HFFc6 (cell line): ENCODE results near the gene ACSBG1. TPM values are rescaled to one million over a fixed set of nuclear protein-coding genes. Genes with fewer than 3 reads are reported as not detected.

ENCODE experiments used
- DNase-seq: peaks from one replicate; pipeline ENCODE4 v3.0.0-alpha.2; 2018
- H3K27ac Mint-ChIP-seq: 2 replicates; pipeline ENCODE4 v1.8.0; 2020; ENCODE audit warnings: mild to moderate bottlenecking, mixed read lengths
- H3K27me3 Mint-ChIP-seq: 2 replicates; pipeline ENCODE4 v1.8.0; 2021; ENCODE audit warnings: mild to moderate bottlenecking, moderate library complexity, mixed read lengths; ENCODE audit not compliant: insufficient read depth
- H3K36me3 Mint-ChIP-seq: 2 replicates; pipeline ENCODE4 v1.8.0; 2021; ENCODE audit warnings: low read depth, mixed read lengths
- H3K4me1 Mint-ChIP-seq: 2 replicates; pipeline ENCODE4 v1.8.0; 2020; ENCODE audit warnings: low read depth, mixed read lengths
- H3K4me3 Mint-ChIP-seq: 2 replicates; pipeline ENCODE4 v1.8.0; 2020; ENCODE audit warnings: mild to moderate bottlenecking, moderate library complexity, mixed read lengths
- H3K9me3 Mint-ChIP-seq: 2 replicates; pipeline ENCODE4 v1.8.0; 2020; ENCODE audit warnings: mild to moderate bottlenecking, mixed read lengths
- total RNA-seq, 6 experiments: library from RNA; stranded (reverse); fragmentation: NEBNext Ultra II Directional; extraction: Animal tissue kit (Norgen Biotek cat#: 25700); gene quantifications; 2 replicates in 1 of 6; 3 replicates in 5 of 6; pipeline ENCODE4 v1.2.3, GENCODE V29; 2021
- TF ChIP-seq, protein P1 (sequence below): fragments of 200-600 bp; sonication (generic); IDR thresholded peaks from 2 replicates; pipeline ENCODE4 v1.5.0; 2021; ENCODE audit warnings: antibody characterized with exemption, mild to moderate bottlenecking

The ACSBG1 gene
- total RNA-seq, 6 experiments from 2014 or later = not detected

DNA sequence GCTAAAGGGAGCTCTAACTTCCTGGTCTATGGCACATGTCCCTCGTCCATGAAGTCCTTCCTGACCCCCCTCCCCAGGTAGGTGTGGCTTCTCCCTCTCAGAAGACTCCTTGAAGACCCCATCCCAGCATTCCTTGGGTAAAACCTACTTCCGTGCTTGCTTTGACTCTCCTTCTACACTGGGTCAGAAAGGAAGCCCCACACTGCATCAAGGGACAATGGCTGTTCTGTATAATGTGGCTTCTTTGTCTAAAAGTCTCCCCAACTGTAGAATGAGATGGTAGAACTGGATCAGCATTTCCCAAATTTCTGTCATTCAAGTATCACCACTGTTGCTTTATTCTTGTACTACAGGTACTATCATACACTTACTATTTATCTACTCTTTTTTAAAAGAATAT, 26.1 kb upstream of the ACSBG1 start:
- no peaks in the 10 kb centered on the region for H3K9me3 Mint-ChIP-seq
- H3K27me3 Mint-ChIP-seq = peaks cover 32% of the 10 kb centered on the region

DNA sequence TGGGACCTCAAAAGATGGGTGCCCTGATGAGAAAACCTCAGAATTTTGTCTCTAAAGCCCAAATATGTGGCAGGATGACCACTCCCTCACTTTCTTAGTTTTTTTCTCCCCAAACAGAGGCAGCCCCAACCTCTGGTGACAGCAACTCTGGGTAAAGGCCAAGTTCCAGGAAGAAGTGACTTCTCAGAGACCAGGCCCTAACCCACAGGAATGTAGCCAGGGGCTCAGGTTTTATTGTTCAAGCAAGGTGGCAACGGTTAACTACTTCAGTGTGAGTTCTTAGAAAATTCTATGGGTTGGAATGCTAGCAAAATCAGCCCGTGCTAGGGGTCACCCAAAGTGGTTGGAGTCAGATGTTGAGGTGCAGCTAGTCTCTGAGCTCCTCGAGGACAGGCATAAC, 24.9 kb upstream of the ACSBG1 start:
- Mint-ChIP-seq H3K27me3 (peaks cover 25% of the 10 kb centered on the region), H3K4me1 (no peaks in the 10 kb centered on the region), H3K4me3 (no peak overlapping the region), H3K9me3 (no peaks in the 10 kb centered on the region), H3K36me3 (no peaks in the 10 kb centered on the region), H3K27ac (no peak overlapping the region)
- no peak for DNase-seq
- TF ChIP-seq, protein P1, sequence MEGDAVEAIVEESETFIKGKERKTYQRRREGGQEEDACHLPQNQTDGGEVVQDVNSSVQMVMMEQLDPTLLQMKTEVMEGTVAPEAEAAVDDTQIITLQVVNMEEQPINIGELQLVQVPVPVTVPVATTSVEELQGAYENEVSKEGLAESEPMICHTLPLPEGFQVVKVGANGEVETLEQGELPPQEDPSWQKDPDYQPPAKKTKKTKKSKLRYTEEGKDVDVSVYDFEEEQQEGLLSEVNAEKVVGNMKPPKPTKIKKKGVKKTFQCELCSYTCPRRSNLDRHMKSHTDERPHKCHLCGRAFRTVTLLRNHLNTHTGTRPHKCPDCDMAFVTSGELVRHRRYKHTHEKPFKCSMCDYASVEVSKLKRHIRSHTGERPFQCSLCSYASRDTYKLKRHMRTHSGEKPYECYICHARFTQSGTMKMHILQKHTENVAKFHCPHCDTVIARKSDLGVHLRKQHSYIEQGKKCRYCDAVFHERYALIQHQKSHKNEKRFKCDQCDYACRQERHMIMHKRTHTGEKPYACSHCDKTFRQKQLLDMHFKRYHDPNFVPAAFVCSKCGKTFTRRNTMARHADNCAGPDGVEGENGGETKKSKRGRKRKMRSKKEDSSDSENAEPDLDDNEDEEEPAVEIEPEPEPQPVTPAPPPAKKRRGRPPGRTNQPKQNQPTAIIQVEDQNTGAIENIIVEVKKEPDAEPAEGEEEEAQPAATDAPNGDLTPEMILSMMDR = no peak

More for the DNA sequence above, 26.1 kb upstream of the ACSBG1 start:
- Mint-ChIP-seq H3K4me3 (no peak overlapping the region), H3K36me3 (no peaks in the 10 kb centered on the region), H3K4me1 (peaks cover 5% of the 10 kb centered on the region), H3K27ac (no peak overlapping the region)
- DNase-seq = no peak
- TF ChIP-seq, protein P1 = no peak

DNA sequence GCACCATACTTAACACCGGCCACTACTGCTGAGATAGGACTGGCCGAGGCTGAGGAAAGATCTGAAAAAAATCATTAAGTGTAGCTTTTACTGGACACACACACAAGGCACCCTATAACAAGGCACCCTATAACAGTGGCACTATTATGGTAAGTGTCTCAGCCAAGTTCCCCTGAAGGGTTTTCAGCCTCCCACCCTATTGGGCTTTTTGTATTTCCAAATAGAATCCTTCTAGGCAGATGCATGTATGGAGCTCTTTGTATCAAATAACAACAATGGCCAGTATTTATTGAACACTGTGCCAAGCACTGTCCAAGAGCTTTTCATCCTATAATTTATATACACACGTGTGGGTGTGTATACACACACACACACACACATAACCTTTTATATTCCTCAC, 23.3 kb upstream of the ACSBG1 start:
- Mint-ChIP-seq H3K27ac (no peak overlapping the region), H3K4me1 (no peaks in the 10 kb centered on the region), H3K27me3 (peaks cover 16% of the 10 kb centered on the region), H3K36me3 (no peaks in the 10 kb centered on the region), H3K4me3 (no peak overlapping the region), H3K9me3 (no peaks in the 10 kb centered on the region)
- TF ChIP-seq, protein P1 = no peak
- DNase-seq = no peak

DNA sequence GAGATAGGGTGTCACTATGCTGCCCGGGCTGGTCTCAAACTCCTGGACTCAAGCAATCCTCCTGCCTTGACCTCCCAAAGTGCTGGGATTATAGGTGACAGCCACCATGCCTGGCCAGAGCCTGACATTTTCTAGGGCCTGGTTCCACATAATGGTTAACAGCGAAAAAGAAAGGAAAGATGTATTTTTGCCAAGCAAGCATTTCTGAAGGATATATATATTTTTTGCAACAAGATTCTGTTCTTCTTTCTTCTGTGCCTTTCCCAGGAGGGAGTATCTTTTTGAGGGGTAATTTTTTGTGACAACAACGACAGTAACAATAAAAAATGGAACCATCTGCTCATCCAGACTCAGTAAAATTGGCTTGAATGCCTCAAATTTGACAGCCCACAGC, 21.7 kb upstream of the ACSBG1 start:
- no peak overlapping the region for H3K4me3 Mint-ChIP-seq
- no peak overlapping the region for H3K27ac Mint-ChIP-seq
- TF ChIP-seq, protein P1 = no peak
- H3K9me3 Mint-ChIP-seq = no peaks in the 10 kb centered on the region
- H3K36me3 Mint-ChIP-seq = no peaks in the 10 kb centered on the region
- DNase-seq = no peak
- H3K4me1 Mint-ChIP-seq = no peaks in the 10 kb centered on the region
- peaks cover 20% of the 10 kb centered on the region for H3K27me3 Mint-ChIP-seq

DNA sequence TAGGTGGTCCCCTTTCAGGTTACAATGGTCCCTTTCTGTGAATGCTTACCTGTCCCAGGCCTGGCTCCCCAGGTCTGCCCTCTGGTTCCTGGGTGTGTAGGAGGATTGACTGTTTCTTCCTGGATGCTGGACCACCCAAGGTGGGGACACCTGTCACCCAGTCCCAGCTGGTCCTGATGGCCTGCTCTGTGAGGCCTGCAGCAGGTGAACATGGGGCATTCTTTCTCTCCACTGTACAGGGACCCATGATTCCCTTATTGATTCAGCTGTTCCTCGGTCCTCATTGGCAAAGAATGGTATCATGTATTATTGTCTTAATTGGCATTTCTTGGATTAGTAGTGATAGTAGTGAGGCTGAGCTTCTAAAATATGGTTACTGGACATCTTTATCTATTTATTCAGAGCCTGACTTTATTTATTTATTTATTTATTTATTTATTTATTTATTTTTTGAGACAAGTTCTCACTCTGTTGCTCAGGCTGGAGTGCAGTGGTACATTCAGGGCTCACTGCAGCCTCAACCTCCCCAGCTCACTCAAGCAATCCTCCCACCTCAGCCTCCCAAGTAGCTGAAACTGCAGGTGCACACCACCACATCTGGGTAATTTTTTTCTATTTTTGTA, 21.2 kb upstream of the ACSBG1 start:
- Mint-ChIP-seq H3K9me3 (no peaks in the 10 kb centered on the region), H3K27me3 (peaks cover 23% of the 10 kb centered on the region), H3K27ac (no peak overlapping the region), H3K4me1 (no peaks in the 10 kb centered on the region), H3K4me3 (no peak overlapping the region), H3K36me3 (no peaks in the 10 kb centered on the region)
- no peak for DNase-seq
- TF ChIP-seq, protein P1 = no peak
